Activated CD4-positive, alpha-beta T cell treated with anti-CD3 and anti-CD28 coated beads, Interleukin-2, amount 10 ng/mL, durations not matched to agents 24 days and 14 days (primary cell): ENCODE measurements around the gene AFM. TPM values are rescaled to one million over a fixed set of nuclear protein-coding genes. Genes with fewer than 3 reads are reported as not detected.
"Not testable (repeated sequence)": the region's sequence is repeated elsewhere in the genome, so short reads cannot be mapped to it uniquely, and the experiment has no call there.

Experiments used
- DNase-seq: peaks from one replicate; pipeline ENCODE4 v3.0.0; 2022
- H3K27ac Mint-ChIP-seq: one replicate; pipeline ENCODE4 v1.8.0; 2022; ENCODE audit warnings: mild to moderate bottlenecking, mixed read lengths
- H3K27me3 Mint-ChIP-seq: one replicate; pipeline ENCODE4 v1.8.0; 2022; ENCODE audit warnings: mixed read lengths
- H3K36me3 Mint-ChIP-seq: one replicate; pipeline ENCODE4 v1.8.0; 2022; ENCODE audit warnings: low read depth, mild to moderate bottlenecking, mixed read lengths
- H3K4me1 Mint-ChIP-seq: one replicate; pipeline ENCODE4 v1.8.0; 2021; ENCODE audit warnings: mixed read lengths
- H3K4me3 Mint-ChIP-seq: one replicate; pipeline ENCODE4 v1.8.0; 2022; ENCODE audit warnings: mild to moderate bottlenecking, moderate library complexity, mixed read lengths
- H3K9me3 Mint-ChIP-seq: one replicate; pipeline ENCODE4 v1.8.0; 2021; ENCODE audit warnings: mixed read lengths
- intact Hi-C: fragments of 100-400 bp; cut with micrococcal nuclease; formaldehyde crosslinking; loops from one replicate; pipeline ENCODE4 v1.15.1; 2023
- total RNA-seq: library from RNA; stranded (reverse); gene quantifications from 2 replicates; pipeline ENCODE4 v1.2.3, GENCODE V29; 2022

The AFM gene
- total RNA-seq, 1 donor from 2014 or later: not detected

GRCh38 chr4:73507541-73507940 lies 26.0 kb downstream of the AFM start:
- Mint-ChIP-seq H3K4me3 (no peak overlapping the region), H3K27ac (no peak overlapping the region), H3K36me3 (no peaks in the 10 kb centered on the region), H3K27me3 (no peaks in the 10 kb centered on the region), H3K9me3 (no peaks in the 10 kb centered on the region), H3K4me1 (no peaks in the 10 kb centered on the region)
- intact Hi-C loops: no loop called here
- DNase-seq: no peak

- no peaks in the 10 kb centered on the region for H3K36me3 Mint-ChIP-seq
- H3K27me3 Mint-ChIP-seq: no peaks in the 10 kb centered on the region
- no peak for DNase-seq
- no peak overlapping the region for H3K4me3 Mint-ChIP-seq
- no peaks in the 10 kb centered on the region for H3K9me3 Mint-ChIP-seq
- H3K4me1 Mint-ChIP-seq: no peaks in the 10 kb centered on the region
- no peak overlapping the region for H3K27ac Mint-ChIP-seq
- intact Hi-C loops: no loop called here
These were observed 27.1 kb downstream of the AFM start for GRCh38 chr4:73508651-73509050.

- intact Hi-C loops: no loop called here
- no peak overlapping the region for H3K27ac Mint-ChIP-seq
- H3K27me3 Mint-ChIP-seq: peaks cover 4% of the 10 kb centered on the region
- no peaks in the 10 kb centered on the region for H3K4me1 Mint-ChIP-seq
- H3K4me3 Mint-ChIP-seq: no peak overlapping the region
- DNase-seq: no peak
- no peaks in the 10 kb centered on the region for H3K9me3 Mint-ChIP-seq
- H3K36me3 Mint-ChIP-seq: no peaks in the 10 kb centered on the region
These were observed 36.8 kb downstream of the AFM start for GRCh38 chr4:73518340-73518739.

GRCh38 chr4:73520821-73521220 lies 39.3 kb downstream of the AFM start:
- H3K27ac Mint-ChIP-seq: no peak overlapping the region
- H3K4me1 Mint-ChIP-seq: no peaks in the 10 kb centered on the region
- H3K9me3 Mint-ChIP-seq: no peaks in the 10 kb centered on the region
- intact Hi-C loops: no loop called here
- peaks cover 4% of the 10 kb centered on the region for H3K27me3 Mint-ChIP-seq
- DNase-seq: no peak
- no peaks in the 10 kb centered on the region for H3K36me3 Mint-ChIP-seq
- H3K4me3 Mint-ChIP-seq: no peak overlapping the region

- peaks cover 4% of the 10 kb centered on the region for H3K27me3 Mint-ChIP-seq
- no peak for DNase-seq
- H3K9me3 Mint-ChIP-seq: no peaks in the 10 kb centered on the region
- intact Hi-C loops: no loop called here
- no peaks in the 10 kb centered on the region for H3K36me3 Mint-ChIP-seq
- no peaks in the 10 kb centered on the region for H3K4me1 Mint-ChIP-seq
- no peak overlapping the region for H3K4me3 Mint-ChIP-seq
- H3K27ac Mint-ChIP-seq: no peak overlapping the region
These were observed 41.6 kb downstream of the AFM start for GRCh38 chr4:73523126-73523525.

GRCh38 chr4:73525611-73526010 lies 44.1 kb downstream of the AFM start:
- intact Hi-C loops: no loop called here
- Mint-ChIP-seq H3K27me3 (no peaks in the 10 kb centered on the region), H3K4me1 (no peaks in the 10 kb centered on the region), H3K36me3 (no peaks in the 10 kb centered on the region), H3K9me3 (no peaks in the 10 kb centered on the region), H3K27ac (no peak overlapping the region), H3K4me3 (no peak overlapping the region)
- no peak for DNase-seq

- no peaks in the 10 kb centered on the region for H3K4me1 Mint-ChIP-seq
- intact Hi-C loops: no loop called here
- peaks cover 4% of the 10 kb centered on the region for H3K27me3 Mint-ChIP-seq
- no peak for DNase-seq
- H3K4me3 Mint-ChIP-seq: no peak overlapping the region
- no peak overlapping the region for H3K27ac Mint-ChIP-seq
- no peaks in the 10 kb centered on the region for H3K9me3 Mint-ChIP-seq
- H3K36me3 Mint-ChIP-seq: no peaks in the 10 kb centered on the region
These were observed 45.7 kb downstream of the AFM start for GRCh38 chr4:73527196-73527595.

GRCh38 chr4:73528171-73528570 lies 46.6 kb downstream of the AFM start:
- no peak for DNase-seq
- intact Hi-C loops: no loop called here
- Mint-ChIP-seq H3K4me3 (no peak overlapping the region), H3K27ac (no peak overlapping the region), H3K9me3 (no peaks in the 10 kb centered on the region), H3K4me1 (no peaks in the 10 kb centered on the region), H3K27me3 (peaks cover 4% of the 10 kb centered on the region), H3K36me3 (no peaks in the 10 kb centered on the region)

- Mint-ChIP-seq H3K4me1 (peaks cover 6% of the 10 kb centered on the region), H3K9me3 (no peaks in the 10 kb centered on the region), H3K4me3 (no peak overlapping the region), H3K27me3 (peaks cover 10% of the 10 kb centered on the region), H3K27ac (no peak overlapping the region), H3K36me3 (no peaks in the 10 kb centered on the region)
- no peak for DNase-seq
- intact Hi-C loops: no loop called here
These were observed 52.2 kb downstream of the AFM start for GRCh38 chr4:73533515-73534422.

GRCh38 chr4:73538162-73538561 lies 56.6 kb downstream of the AFM start:
- Mint-ChIP-seq H3K27me3 (peaks cover 10% of the 10 kb centered on the region), H3K36me3 (no peaks in the 10 kb centered on the region), H3K9me3 (no peaks in the 10 kb centered on the region), H3K27ac (no peak overlapping the region), H3K4me1 (peaks cover 6% of the 10 kb centered on the region), H3K4me3 (no peak overlapping the region)
- intact Hi-C loops: no loop called here
- no peak for DNase-seq

GRCh38 chr4:73539386-73539785 lies 57.8 kb downstream of the AFM start:
- Mint-ChIP-seq H3K27ac (no peak overlapping the region), H3K9me3 (no peaks in the 10 kb centered on the region), H3K27me3 (peaks cover 7% of the 10 kb centered on the region), H3K4me3 (no peak overlapping the region), H3K36me3 (no peaks in the 10 kb centered on the region), H3K4me1 (peaks cover 6% of the 10 kb centered on the region)
- intact Hi-C loops: no loop called here
- DNase-seq: no peak

GRCh38 chr4:73540826-73541225 lies 59.3 kb downstream of the AFM start:
- Mint-ChIP-seq H3K36me3 (no peaks in the 10 kb centered on the region), H3K4me1 (peaks cover 6% of the 10 kb centered on the region), H3K27me3 (peaks cover 5% of the 10 kb centered on the region), H3K9me3 (no peaks in the 10 kb centered on the region), H3K27ac (no peak overlapping the region), H3K4me3 (no peak overlapping the region)
- intact Hi-C loops: no loop called here
- DNase-seq: no peak

GRCh38 chr4:73541251-73541650 lies 59.7 kb downstream of the AFM start:
- H3K4me1 Mint-ChIP-seq: peaks cover 2% of the 10 kb centered on the region

GRCh38 chr4:73544620-73545019 lies 63.1 kb downstream of the AFM start:
- intact Hi-C loops: no loop called here
- H3K36me3 Mint-ChIP-seq: no peaks in the 10 kb centered on the region
- peaks cover 5% of the 10 kb centered on the region for H3K27me3 Mint-ChIP-seq
- H3K4me3 Mint-ChIP-seq: no peak overlapping the region
- DNase-seq: no peak
- no peaks in the 10 kb centered on the region for H3K4me1 Mint-ChIP-seq
- no peaks in the 10 kb centered on the region for H3K9me3 Mint-ChIP-seq
- no peak overlapping the region for H3K27ac Mint-ChIP-seq

More at GRCh38 chr4:73541251-73541650, 59.7 kb downstream of the AFM start:
- intact Hi-C loops: no loop called here
- H3K9me3 Mint-ChIP-seq: no peaks in the 10 kb centered on the region
- no peak for DNase-seq
- no peak overlapping the region for H3K4me3 Mint-ChIP-seq
- H3K36me3 Mint-ChIP-seq: no peaks in the 10 kb centered on the region
- H3K27me3 Mint-ChIP-seq: peaks cover 5% of the 10 kb centered on the region
- no peak overlapping the region for H3K27ac Mint-ChIP-seq

- H3K4me3 Mint-ChIP-seq, H3K9me3 Mint-ChIP-seq, H3K4me1 Mint-ChIP-seq, H3K27me3 Mint-ChIP-seq, H3K36me3 Mint-ChIP-seq, DNase-seq, H3K27ac Mint-ChIP-seq, intact Hi-C loops: not testable (repeated sequence)
These were observed 69.3 kb downstream of the AFM start for GRCh38 chr4:73550865-73551264.
